Stimulated activated naive CD8-positive, alpha-beta T cell treated with anti-CD3 and anti-CD28 coated beads, Interleukin-15, amount 100 ng/mL, for 72 hours (primary cell): Measurements from ENCODE around the gene PPCDC.
"Not testable (repeated sequence)": the region's sequence is repeated elsewhere in the genome, so short reads cannot be mapped to it uniquely, and the experiment has no call there.

Source experiments
- ATAC-seq: fragments of 150-1000 bp; cut with Tn5 transposase; 2 replicates; pipeline ENCODE4 v1.10.0; 2021; ENCODE audit warnings: mild to moderate bottlenecking, moderate library complexity
- DNase-seq, 2 donors: peaks; one replicate each; pipeline ENCODE4 v3.0.0; 2021 to 2022
- H3K27ac Mint-ChIP-seq, 2 donors: one replicate each; pipeline ENCODE4 v1.8.0; 2022; ENCODE audit warnings: mild to moderate bottlenecking in 2 of 2, mixed read lengths in 2 of 2, moderate library complexity in 2 of 2
- H3K27me3 Mint-ChIP-seq: one replicate; pipeline ENCODE4 v1.8.0; 2022; ENCODE audit warnings: mixed read lengths
- H3K4me1 Mint-ChIP-seq: one replicate; pipeline ENCODE4 v1.8.0; 2022; ENCODE audit warnings: mild to moderate bottlenecking, mixed read lengths
- H3K4me3 Mint-ChIP-seq, 2 donors: one replicate each; pipeline ENCODE4 v1.8.0; 2022; ENCODE audit warnings: mild to moderate bottlenecking in 2 of 2, mixed read lengths in 2 of 2, moderate library complexity in 1 of 2
- H3K9me3 Mint-ChIP-seq, 2 donors: one replicate each; pipeline ENCODE4 v1.8.0; 2022; ENCODE audit warnings: mixed read lengths in 2 of 2

The PPCDC gene

DNA sequence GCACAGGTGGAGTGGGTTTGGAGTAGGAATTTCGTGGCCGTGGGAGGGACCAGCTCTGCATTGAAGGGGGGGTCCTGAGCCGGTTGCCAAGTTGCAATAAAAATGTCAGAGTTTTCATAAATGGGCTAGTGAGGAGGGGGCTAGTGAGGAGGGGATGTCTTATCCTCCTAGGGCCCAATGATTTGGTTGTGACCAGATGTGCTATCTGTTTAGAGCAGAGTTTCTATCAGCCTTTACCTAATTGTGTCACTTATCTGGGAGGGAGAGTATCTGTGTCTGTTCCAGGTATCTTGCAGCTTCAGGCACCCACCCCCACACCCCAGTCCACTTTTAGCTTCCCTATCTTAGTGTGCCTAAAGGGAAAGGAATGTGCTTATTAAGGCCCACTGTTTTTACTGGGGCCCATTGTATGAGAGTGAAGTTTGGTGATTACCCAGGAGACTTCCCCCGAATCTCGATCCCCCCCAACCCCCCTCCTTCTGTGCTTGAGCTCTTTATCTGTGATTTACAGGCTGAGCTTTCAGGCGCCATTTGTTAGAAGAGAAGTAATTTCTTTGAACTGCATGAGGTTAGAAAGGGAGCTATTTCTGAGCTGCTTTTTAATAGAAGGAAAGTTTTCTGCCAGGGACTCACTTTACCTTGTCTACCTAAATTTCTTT, 42.6 kb downstream of the PPCDC start:
- DNase-seq (no peak), ATAC-seq (no peak)
- no peaks in the 10 kb centered on the region for H3K9me3 Mint-ChIP-seq
- H3K4me1 Mint-ChIP-seq, result peaks cover 58% of the 10 kb centered on the region
- peaks cover 40% of the 10 kb centered on the region for H3K27me3 Mint-ChIP-seq
- peak overlapping the region; percentile 13 to 41 for H3K4me3 Mint-ChIP-seq
- H3K27ac Mint-ChIP-seq, result no peak overlapping the region

DNA sequence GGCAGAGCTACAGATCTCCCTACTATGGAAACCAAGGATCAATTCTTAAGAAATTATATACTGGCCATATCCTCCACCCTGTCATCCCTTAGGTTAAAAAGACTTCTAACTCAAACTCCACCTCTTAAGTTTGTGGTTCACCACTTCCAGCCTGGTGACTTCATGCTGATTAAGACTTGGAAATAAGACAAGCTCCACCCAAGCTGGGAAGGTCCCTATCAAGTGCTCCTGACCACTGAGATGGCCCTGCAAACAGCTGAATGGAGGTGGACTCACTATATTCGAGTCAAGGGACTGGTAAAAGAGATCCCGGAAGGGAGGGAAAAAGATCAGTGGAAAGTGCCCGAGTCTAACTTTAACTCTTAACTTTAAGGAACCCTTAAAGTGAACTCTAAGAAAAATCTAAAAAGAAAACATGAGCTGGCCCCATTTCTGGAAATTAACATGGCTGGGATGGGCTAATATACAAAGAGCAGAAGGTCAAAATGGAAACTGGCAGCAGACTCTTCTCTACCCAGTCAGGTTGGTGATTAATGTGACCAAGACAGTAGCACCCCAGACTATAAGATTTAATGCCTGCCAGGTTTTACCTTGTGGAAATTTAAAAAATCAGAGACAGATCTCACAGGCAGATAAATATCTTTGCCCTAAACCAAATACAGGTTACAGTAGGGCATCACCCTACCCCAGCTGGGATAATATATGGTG, 43.9 kb downstream of the PPCDC start:
- peak; percentile 85 for ATAC-seq
- peak; percentile 53 to 73 for DNase-seq
- no peaks in the 10 kb centered on the region for H3K9me3 Mint-ChIP-seq
- peaks cover 49% of the 10 kb centered on the region for H3K4me1 Mint-ChIP-seq
- peak overlapping the region; percentile 9 to 77 for H3K27ac Mint-ChIP-seq
- peak overlapping the region; percentile 76 to 81 for H3K4me3 Mint-ChIP-seq
- H3K27me3 Mint-ChIP-seq, result peaks cover 53% of the 10 kb centered on the region

DNA sequence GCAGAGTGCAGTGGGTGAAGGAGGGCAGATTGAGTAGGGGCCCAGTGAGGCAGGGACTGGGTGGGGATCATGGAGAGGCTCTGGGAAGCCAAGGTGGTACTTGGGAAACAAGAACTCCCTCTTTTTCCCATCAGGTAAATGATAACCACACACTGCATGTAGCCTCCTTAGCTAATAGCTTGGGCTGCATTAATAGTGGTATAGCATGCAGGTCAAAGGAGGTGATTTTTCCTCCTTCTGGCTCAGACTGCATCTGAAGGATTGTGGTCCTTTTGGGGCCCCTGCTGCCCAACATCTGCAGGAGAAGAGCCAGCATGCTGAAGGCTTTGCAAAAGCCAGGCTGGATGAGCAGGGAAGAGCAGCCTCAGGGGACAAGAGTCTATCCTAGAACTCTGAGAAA, 45.4 kb downstream of the PPCDC start:
- H3K27ac Mint-ChIP-seq, result no peak overlapping the region

DNA sequence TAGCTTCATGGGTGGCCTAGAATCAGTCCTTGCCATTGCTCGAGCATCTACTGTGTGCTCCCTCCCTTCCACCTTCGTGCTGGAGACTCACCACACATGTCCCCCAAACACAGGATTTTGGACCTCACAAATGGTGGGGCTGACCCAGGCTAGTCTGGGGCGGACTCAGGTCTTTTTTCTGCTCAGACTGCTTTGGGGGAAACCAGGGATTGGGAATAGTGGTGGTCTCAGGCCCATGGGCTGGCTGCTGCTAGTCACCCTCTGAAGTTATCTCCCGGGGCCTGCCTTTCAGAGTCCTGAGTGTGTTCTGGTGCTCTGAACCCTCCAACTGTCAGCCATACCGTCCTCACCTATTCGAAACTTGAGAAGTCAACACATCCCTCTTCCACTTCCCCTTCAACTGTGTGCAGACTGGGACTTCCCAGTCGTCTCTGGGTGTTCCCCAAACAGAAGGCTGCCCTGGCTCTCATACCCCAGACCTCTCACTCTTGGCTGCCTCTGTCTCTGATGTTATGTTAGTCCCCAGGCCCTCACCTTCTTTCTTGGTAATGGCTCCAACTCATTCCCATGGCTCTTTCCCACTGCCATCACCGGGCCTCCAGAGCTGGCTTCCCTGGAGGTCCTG, 46.0 kb downstream of the PPCDC start:
- peak in 1 of 2 donors; percentile 31 for DNase-seq
- ATAC-seq, result peak; percentile 87
- Mint-ChIP-seq H3K27ac (peak overlapping the region; percentile 29 to 75), H3K27me3 (peaks cover 51% of the 10 kb centered on the region), H3K4me3 (peak overlapping the region; percentile 5 to 50), H3K9me3 (no peaks in the 10 kb centered on the region), H3K4me1 (peaks cover 49% of the 10 kb centered on the region)

More for the DNA sequence above, 45.4 kb downstream of the PPCDC start:
- DNase-seq, result no peak
- Mint-ChIP-seq H3K4me3 (peak overlapping the region in 1 of 2 donors; percentile 17), H3K27me3 (peaks cover 57% of the 10 kb centered on the region), H3K4me1 (peaks cover 49% of the 10 kb centered on the region), H3K9me3 (no peaks in the 10 kb centered on the region)
- ATAC-seq, result no peak

GRCh38 chr15:75070674-75071073, 47.3 kb downstream of the PPCDC start:
- no peak overlapping the region for H3K27ac Mint-ChIP-seq
- no peak for DNase-seq
- H3K27me3 Mint-ChIP-seq, result peaks cover 42% of the 10 kb centered on the region
- peaks cover 43% of the 10 kb centered on the region for H3K4me1 Mint-ChIP-seq
- no peak overlapping the region for H3K4me3 Mint-ChIP-seq
- H3K9me3 Mint-ChIP-seq, result peaks cover 5 to 6% of the 10 kb centered on the region in 2 donors
- ATAC-seq, result no peak

DNA sequence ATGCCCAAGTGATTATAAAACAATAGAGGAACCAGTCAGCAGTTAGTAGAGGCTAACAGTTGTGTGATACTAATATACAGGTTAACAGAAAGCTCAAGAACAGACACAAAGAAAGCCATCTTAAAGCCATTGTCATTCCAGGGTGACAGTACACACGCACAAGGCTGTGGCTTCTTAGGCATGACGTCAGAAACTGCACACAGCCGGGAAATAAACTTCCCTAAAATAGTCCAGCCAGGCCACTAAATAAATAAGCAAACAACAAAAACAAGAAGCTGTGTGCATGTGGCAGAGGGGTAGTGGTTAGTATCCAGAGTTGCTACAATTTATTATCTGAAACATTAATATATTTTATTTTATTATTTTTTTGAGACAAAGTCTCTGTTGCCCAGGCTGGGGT, 49.8 kb downstream of the PPCDC start:
- ATAC-seq (no peak), DNase-seq (no peak)
- H3K9me3 Mint-ChIP-seq, result peaks cover 9 to 18% of the 10 kb centered on the region in 2 donors
- H3K4me3 Mint-ChIP-seq, result no peak overlapping the region
- peaks cover 36% of the 10 kb centered on the region for H3K27me3 Mint-ChIP-seq
- H3K4me1 Mint-ChIP-seq, result peaks cover 29% of the 10 kb centered on the region
- peak overlapping the region in 1 of 2 donors; percentile 55 for H3K27ac Mint-ChIP-seq

GRCh38 chr15:75076277-75076676, 52.9 kb downstream of the PPCDC start:
- no peak for ATAC-seq
- no peak for DNase-seq
- Mint-ChIP-seq H3K27ac (no peak overlapping the region), H3K4me3 (no peak overlapping the region), H3K27me3 (peaks cover 37% of the 10 kb centered on the region), H3K4me1 (peaks cover 11% of the 10 kb centered on the region), H3K9me3 (peaks cover 9 to 18% of the 10 kb centered on the region in 2 donors)

DNA sequence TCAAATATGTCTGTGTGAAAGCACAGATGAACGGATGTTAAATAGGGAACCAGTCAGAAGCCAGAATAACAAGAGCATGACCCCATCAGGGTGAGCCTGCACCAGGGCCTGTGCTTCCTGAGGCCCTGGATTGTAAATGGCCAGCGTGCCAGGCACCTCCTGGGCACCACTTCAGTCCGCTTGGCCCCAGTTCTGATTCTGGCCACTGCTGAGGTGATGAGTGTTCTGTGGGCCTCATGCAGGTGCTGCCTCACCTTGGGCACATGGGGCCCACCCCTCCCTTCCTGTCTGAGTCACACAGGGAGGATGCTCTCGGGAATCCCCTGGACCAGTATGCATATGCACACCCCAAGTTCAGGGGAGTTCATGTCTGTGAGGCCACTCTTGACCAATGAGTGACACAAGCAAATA, 54.2 kb downstream of the PPCDC start:
- Mint-ChIP-seq H3K27me3 (peaks cover 37% of the 10 kb centered on the region), H3K9me3 (peaks cover 9 to 18% of the 10 kb centered on the region in 2 donors), H3K4me1 (peaks cover 11% of the 10 kb centered on the region)
- ATAC-seq (peak; percentile 95), DNase-seq (peak in 1 of 2 donors; percentile 42)
- H3K4me3 Mint-ChIP-seq, H3K27ac Mint-ChIP-seq: not testable (repeated sequence)

DNA sequence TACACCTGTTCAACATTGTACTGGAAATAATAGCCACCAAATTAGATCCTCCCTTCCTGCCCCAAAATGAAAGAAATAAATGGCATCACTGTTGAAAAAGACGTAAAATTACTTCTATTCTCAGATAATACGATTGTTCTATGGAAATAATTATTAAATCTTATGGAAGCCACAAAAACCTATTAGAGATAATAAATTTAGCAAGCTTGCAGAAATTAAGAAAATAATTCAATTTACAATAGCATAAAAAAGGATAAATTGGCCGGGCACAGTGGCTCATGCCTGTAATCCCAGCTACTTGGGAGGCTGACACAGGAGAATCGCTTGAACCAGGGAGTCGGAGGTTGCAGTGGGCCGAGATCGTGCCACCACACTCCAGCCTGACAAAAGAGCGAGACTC, 57.8 kb downstream of the PPCDC start:
- no peak overlapping the region for H3K27ac Mint-ChIP-seq
- no peak overlapping the region for H3K4me3 Mint-ChIP-seq
- ATAC-seq (no peak), DNase-seq (no peak)
- peaks cover 56% of the 10 kb centered on the region for H3K27me3 Mint-ChIP-seq
- H3K9me3 Mint-ChIP-seq, result peaks cover 8 to 22% of the 10 kb centered on the region in 2 donors
- peaks cover 11% of the 10 kb centered on the region for H3K4me1 Mint-ChIP-seq

DNA sequence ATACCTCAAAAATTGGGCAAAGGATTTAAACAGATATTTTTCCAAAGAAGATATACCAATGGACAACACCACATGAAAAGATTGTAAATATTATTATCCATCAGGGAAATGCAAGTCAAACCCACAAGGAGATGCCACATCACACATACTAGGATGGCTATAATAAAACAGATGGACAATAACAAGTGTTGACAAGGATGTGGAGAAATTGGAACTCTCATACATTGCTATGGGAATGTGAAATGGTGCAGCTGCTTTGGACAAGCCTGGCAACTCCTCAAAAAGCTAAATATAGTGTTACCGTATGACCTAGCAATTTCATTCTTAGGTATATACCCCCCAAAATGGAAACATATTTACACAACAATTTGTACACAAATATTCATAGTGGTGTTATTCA, 59.3 kb downstream of the PPCDC start:
- Mint-ChIP-seq H3K27me3 (peaks cover 56% of the 10 kb centered on the region), H3K4me3 (no peak overlapping the region), H3K9me3 (peaks cover 12 to 22% of the 10 kb centered on the region in 2 donors), H3K4me1 (peaks cover 5% of the 10 kb centered on the region), H3K27ac (no peak overlapping the region)
- ATAC-seq, result no peak
- no peak for DNase-seq

DNA sequence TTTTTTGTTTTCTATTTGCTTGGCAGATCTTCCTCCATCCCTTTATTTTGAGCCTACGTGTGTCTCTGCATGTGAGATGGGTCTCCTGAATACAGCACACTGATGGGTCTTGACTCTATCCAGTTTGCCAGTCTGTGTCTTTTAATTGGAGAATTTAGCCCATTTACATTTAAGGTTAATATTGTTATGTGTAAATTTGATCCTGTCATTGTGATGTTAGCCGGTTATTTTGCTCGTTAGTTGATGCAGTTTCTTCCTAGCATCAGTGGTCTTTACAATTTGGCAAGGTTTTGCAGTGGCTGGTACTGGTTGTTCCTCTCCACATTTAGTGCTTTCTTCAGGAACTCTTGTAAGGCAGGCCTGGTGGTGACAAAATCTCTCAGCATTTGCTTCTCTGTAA, 62.3 kb downstream of the PPCDC start:
- Mint-ChIP-seq H3K9me3 (peaks cover 12 to 22% of the 10 kb centered on the region in 2 donors), H3K27me3 (peaks cover 54% of the 10 kb centered on the region)
- DNase-seq, H3K27ac Mint-ChIP-seq, ATAC-seq, H3K4me1 Mint-ChIP-seq, H3K4me3 Mint-ChIP-seq: not testable (repeated sequence)

- H3K27me3 Mint-ChIP-seq, result peaks cover 25% of the 10 kb centered on the region
- no peak for DNase-seq
- no peak overlapping the region for H3K4me3 Mint-ChIP-seq
- H3K27ac Mint-ChIP-seq, result no peak overlapping the region
- H3K4me1 Mint-ChIP-seq, result peaks cover 17% of the 10 kb centered on the region
- H3K9me3 Mint-ChIP-seq, result peaks cover 11 to 19% of the 10 kb centered on the region in 2 donors
- no peak for ATAC-seq
Measured at GRCh38 chr15:75089456-75090387, 66.3 kb downstream of the PPCDC start.

- ATAC-seq, result no peak
- DNase-seq, result no peak
Measured at GRCh38 chr15:75090388-75090734, 67.0 kb downstream of the PPCDC start.

GRCh38 chr15:75091814-75092213, 68.4 kb downstream of the PPCDC start:
- ATAC-seq, result peak; percentile 99
- Mint-ChIP-seq H3K27me3 (peaks cover 17% of the 10 kb centered on the region), H3K4me1 (peaks cover 35% of the 10 kb centered on the region), H3K27ac (no peak overlapping the region), H3K9me3 (peaks cover 0 to under 1% of the 10 kb centered on the region in 2 donors), H3K4me3 (no peak overlapping the region)
- DNase-seq, result peak in 1 of 2 donors; percentile 33

More at GRCh38 chr15:75090388-75090734, 67.0 kb downstream of the PPCDC start:
- peaks cover 4 to 13% of the 10 kb centered on the region in 2 donors for H3K9me3 Mint-ChIP-seq
- H3K27ac Mint-ChIP-seq, result no peak overlapping the region
- H3K4me1 Mint-ChIP-seq, result peaks cover 24% of the 10 kb centered on the region
- H3K27me3 Mint-ChIP-seq, result peaks cover 18% of the 10 kb centered on the region
- no peak overlapping the region for H3K4me3 Mint-ChIP-seq

DNA sequence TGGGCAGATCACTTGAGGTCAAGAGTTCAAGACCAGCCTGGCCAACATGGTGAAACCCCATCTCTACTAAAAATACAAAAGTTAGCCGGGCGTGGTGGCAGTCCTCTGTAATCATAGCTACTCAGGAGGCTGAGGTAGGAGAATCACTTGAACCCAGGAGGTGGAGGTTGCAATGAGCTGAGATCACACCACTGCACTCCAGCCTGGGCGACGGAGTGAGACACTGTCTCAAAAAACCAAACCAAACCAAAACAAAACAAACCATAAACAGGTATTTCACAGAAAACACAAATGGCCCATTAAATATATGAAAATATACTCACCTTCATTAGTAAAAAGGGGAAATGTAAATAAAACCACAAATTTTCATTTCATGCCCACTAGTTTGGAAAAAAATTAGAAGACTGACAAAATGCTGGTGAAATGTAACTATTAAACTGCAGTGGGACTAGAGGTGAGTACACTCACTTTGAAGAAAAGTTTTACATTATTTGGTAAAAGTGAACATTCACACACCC, 71.6 kb downstream of the PPCDC start:
- Mint-ChIP-seq H3K4me3 (peak overlapping the region in 1 of 2 donors; percentile 21), H3K4me1 (peaks cover 36% of the 10 kb centered on the region), H3K27me3 (peaks cover 26% of the 10 kb centered on the region)
- DNase-seq, H3K27ac Mint-ChIP-seq, ATAC-seq, H3K9me3 Mint-ChIP-seq: not testable (repeated sequence)
